GM08714 (cell line): ENCODE measurements around the gene MIB1.

Source experiments
- H3K4me3 ChIP-seq: fragments of 200-500 bp; sonication (Bioruptor generic); 2 replicates; pipeline ENCODE4 v1.5.1; 2014; ENCODE audit warnings: mild to moderate bottlenecking, low read length, inconsistent platforms
- ZNF274 ChIP-seq: IDR thresholded peaks from 2 replicates; pipeline ENCODE4 v1.6.1; 2012; ENCODE audit warnings: mild to moderate bottlenecking, low read depth, low read length

The MIB1 gene

GRCh38 chr18:21739604-21740537, 721 bp upstream of the MIB1 start:
- no peak overlapping the region for H3K4me3 ChIP-seq
- no peak for TF ChIP-seq ZNF274

- no peak for TF ChIP-seq ZNF274
- peak overlapping the region; percentile 96 for H3K4me3 ChIP-seq
These were observed 645 bp downstream of the MIB1 start for GRCh38 chr18:21741312-21741561.

- TF ChIP-seq ZNF274, result no peak
- peak overlapping the region; percentile 96 for H3K4me3 ChIP-seq
These were observed 1.1 kb downstream of the MIB1 start for GRCh38 chr18:21741562-21742314.

- TF ChIP-seq ZNF274, result no peak
- peak overlapping the region; percentile 96 for H3K4me3 ChIP-seq
These were observed 1.7 kb downstream of the MIB1 start for GRCh38 chr18:21742315-21742687.

GRCh38 chr18:21743166-21743832, 2.7 kb downstream of the MIB1 start:
- H3K4me3 ChIP-seq, result peak overlapping the region; percentile 96
- TF ChIP-seq ZNF274, result no peak

GRCh38 chr18:21745231-21745630, 4.6 kb downstream of the MIB1 start:
- no peak for TF ChIP-seq ZNF274
- no peak overlapping the region for H3K4me3 ChIP-seq

- TF ChIP-seq ZNF274, result no peak
- no peak overlapping the region for H3K4me3 ChIP-seq
These were observed 6.7 kb downstream of the MIB1 start for GRCh38 chr18:21747268-21747667.

GRCh38 chr18:21747764-21748693, 7.4 kb downstream of the MIB1 start:
- TF ChIP-seq ZNF274, result no peak

GRCh38 chr18:21757833-21758232, 17.2 kb downstream of the MIB1 start:
- TF ChIP-seq ZNF274, result no peak

More at GRCh38 chr18:21747764-21748693, 7.4 kb downstream of the MIB1 start:
- peak overlapping the region; percentile 22; the same call in 1 of the 2 replicates for H3K4me3 ChIP-seq

GRCh38 chr18:21759836-21760235, 19.2 kb downstream of the MIB1 start:
- no peak for TF ChIP-seq ZNF274
- no peak overlapping the region for H3K4me3 ChIP-seq

More at GRCh38 chr18:21757833-21758232, 17.2 kb downstream of the MIB1 start:
- no peak overlapping the region for H3K4me3 ChIP-seq

GRCh38 chr18:21760321-21760720, 19.7 kb downstream of the MIB1 start:
- no peak for TF ChIP-seq ZNF274
- H3K4me3 ChIP-seq, result no peak overlapping the region

GRCh38 chr18:21761471-21762115, 21.0 kb downstream of the MIB1 start:
- no peak for TF ChIP-seq ZNF274
- H3K4me3 ChIP-seq, result no peak overlapping the region

GRCh38 chr18:21762181-21762772, 21.7 kb downstream of the MIB1 start:
- no peak overlapping the region for H3K4me3 ChIP-seq
- no peak for TF ChIP-seq ZNF274
